Spleen (tissue), 11 donors: Measurements from ENCODE around the gene GFPT1. TPM values are rescaled to one million over a fixed set of nuclear protein-coding genes. Genes with fewer than 3 reads are reported as not detected.

Source experiments
- DNase-seq: peaks from one replicate; pipeline ENCODE4 v3.0.0-alpha.2; 2020
- H3K27ac ChIP-seq, 8 donors: fragments of 200-600 bp; sonication (generic) in 7 of 8; 1 replicate in 4 of 8; 2 replicates in 4 of 8; pipeline versions ENCODE4 v1.5.0 to v1.8.0; 2016 to 2021; ENCODE audit warnings: inconsistent platforms in 4 of 8, mild to moderate bottlenecking in 4 of 8, moderate library complexity in 1 of 8
- H3K27me3 ChIP-seq, 7 donors: fragments of 200-600 bp; sonication (generic) in 6 of 7; replicated peaks in 1 of 7; 1 replicate in 4 of 7; 2 replicates in 3 of 7; pipeline versions ENCODE4 v1.5.0 to v1.8.0; 2016 to 2021; ENCODE audit warnings: inconsistent platforms in 3 of 7, mild to moderate bottlenecking in 1 of 7
- H3K36me3 ChIP-seq, 6 donors: fragments of 200-600 bp; sonication (generic) in 5 of 6; 1 replicate in 4 of 6; 2 replicates in 2 of 6; pipeline versions ENCODE4 v1.5.0 to v1.8.0; 2016 to 2021; ENCODE audit warnings: inconsistent platforms in 2 of 6
- H3K4me1 ChIP-seq, 6 donors: fragments of 200-600 bp; sonication (generic) in 5 of 6; 1 replicate in 3 of 6; 2 replicates in 3 of 6; pipeline versions ENCODE4 v1.5.0 to v1.8.0; 2016 to 2021; ENCODE audit warnings: inconsistent platforms in 3 of 6
- H3K4me3 ChIP-seq, 8 donors: fragments of 200-600 bp; sonication (generic) in 7 of 8; 1 replicate in 4 of 8; 2 replicates in 4 of 8; pipeline versions ENCODE4 v1.5.0 to v1.8.0; 2016 to 2021; ENCODE audit warnings: inconsistent platforms in 4 of 8, mild to moderate bottlenecking in 4 of 8, moderate library complexity in 2 of 8
- H3K9me3 ChIP-seq, 8 donors: fragments of 200-600 bp; sonication (generic) in 7 of 8; 1 replicate in 4 of 8; 2 replicates in 4 of 8; pipeline versions ENCODE4 v1.5.0 to v1.8.0; 2016 to 2021; ENCODE audit warnings: inconsistent platforms in 4 of 8
- CTCF ChIP-seq, 11 experiments: fragments of 200-600 bp in 7 of 11; fragments of 450-650 bp in 4 of 11; sonication (generic) in 4 of 11; IDR thresholded peaks in 8 of 11; conservative IDR thresholded peaks in 3 of 11; 1 replicate in 7 of 11; 2 replicates in 4 of 11; pipeline versions ENCODE4 v1.4.0 to v1.8.0; 2016 to 2021; ENCODE audit warnings: antibody characterized with exemption in 11 of 11, inconsistent platforms in 4 of 11, mild to moderate bottlenecking in 1 of 11
- POLR2A ChIP-seq, 3 donors: fragments of 450-650 bp; IDR thresholded peaks; one replicate each; pipeline ENCODE4 v1.5.1; 2017; ENCODE audit warnings: antibody characterized with exemption in 3 of 3, mild to moderate bottlenecking in 1 of 3
- POLR2AphosphoS5 ChIP-seq, 3 donors: sonication (generic); formaldehyde crosslinking; IDR thresholded peaks; one replicate each; pipeline ENCODE4 v1.5.1; 2017; ENCODE audit warnings: antibody characterized with exemption in 3 of 3
- WGBS, 5 donors: extraction: QIAGEN DNeasy Blood & Tissue Kit in 3 of 5; methylation state at CpG; one replicate each; pipeline versions ENCODE4 v1.1.5 to v1.1.7; 2013 to 2018; 5-methylcytosine and 5-hydroxymethylcytosine counted together
- intact Hi-C: fragments of 100-400 bp; cut with DNase I; formaldehyde crosslinking; loops from one replicate; pipeline ENCODE4 v1.15.0; 2023; ENCODE audit warnings: low total_unique reads
- polyA plus RNA-seq, 3 donors: library from polyadenylated mRNA; stranded (reverse); fragments of 200-250 nt; gene quantifications; one replicate each; pipeline ENCODE4 v1.2.1, GENCODE V29; 2013
- total RNA-seq, 7 donors: library from RNA; depleted of rRNA in 3 of 7; stranded (reverse); fragments of >200 nt in 3 of 7; fragmentation: NEBNext Ultra II Directional in 4 of 7; extraction: Animal tissue kit (Norgen Biotek cat#: 25700) in 4 of 7; gene quantifications; one replicate each; pipeline versions ENCODE4 v1.1.0 to v1.2.1, GENCODE V29; 2016 to 2021
- donor health status: healthy with polysubstance abuse.
- donor health status: DM: no; HTN: no; CAD: no; lungs with moderate emphysema.
- donor health status: DM: no; HTN: no; CAD: no.
- donor health status: Bipolar disorder and iron deficiency.
- donor health status: healthy.
- donor health status: DM: no; HTN: no; CAD: no.
- donor health status: DM: yes; HTN: yes; CAD: no.

The GFPT1 gene
- total and polyA plus RNA-seq, 10 donors = 2.4 to 27.7 (median 19.9) TPM

DNA sequence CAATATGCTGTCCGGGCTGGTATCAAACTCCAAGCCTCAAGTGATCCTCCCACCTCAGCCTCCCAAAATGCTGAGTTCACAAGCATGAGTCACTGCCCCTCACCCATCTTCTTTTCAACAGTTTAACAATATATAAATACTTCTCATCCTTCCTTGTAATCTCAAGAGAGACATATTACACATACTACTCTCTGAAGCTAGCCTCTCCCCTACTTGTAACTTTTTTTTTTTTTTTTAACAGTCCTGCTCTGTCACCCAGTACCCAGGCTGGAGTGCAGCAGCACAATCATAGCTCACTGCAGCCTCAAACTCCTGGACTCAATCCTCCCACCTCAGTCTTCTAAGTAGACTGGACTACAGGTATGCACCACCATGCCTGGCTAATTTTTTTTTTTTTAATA, 5.7 kb downstream of the GFPT1 start:
- intact Hi-C loops = no loop called here
- DNase-seq = no peak
- H3K9me3 ChIP-seq = no peaks in the 10 kb centered on the region
- no peaks in the 10 kb centered on the region for H3K27me3 ChIP-seq
- no peaks in the 10 kb centered on the region for H3K36me3 ChIP-seq
- H3K4me3 ChIP-seq = no peak overlapping the region
- 84 to 100% (median 88%) methylated on average over 1 of the region's 1 CpG for WGBS, 5 donors
- peaks cover 9 to 73% (median 44%) of the 10 kb centered on the region in 6 donors for H3K4me1 ChIP-seq
- TF ChIP-seq POLR2A (IDR thresholded peaks at IDR 0.05) = no peak
- TF ChIP-seq CTCF (IDR thresholded peaks at IDR 0.05 in 8 of 11, conservative IDR thresholded peaks at IDR 0.05 in 3 of 11) = no peak
- TF ChIP-seq POLR2AphosphoS5 (IDR thresholded peaks at IDR 0.05) = no peak
- H3K27ac ChIP-seq = no peak overlapping the region

- no peaks in the 10 kb centered on the region for H3K9me3 ChIP-seq
- no peak for DNase-seq
- H3K4me3 ChIP-seq = no peak overlapping the region
- 93 to 95% (median 94%) methylated on average over 12 of the region's 12 CpGs for WGBS, 5 donors
- no peaks in the 10 kb centered on the region for H3K27me3 ChIP-seq
- no peak overlapping the region for H3K27ac ChIP-seq
- TF ChIP-seq POLR2AphosphoS5 (IDR thresholded peaks at IDR 0.05) (no peak), CTCF (IDR thresholded peaks at IDR 0.05 in 8 of 11, conservative IDR thresholded peaks at IDR 0.05 in 3 of 11) (no peak), POLR2A (IDR thresholded peaks at IDR 0.05) (no peak)
- H3K36me3 ChIP-seq = no peaks in the 10 kb centered on the region
- intact Hi-C loops = no loop called here
- peaks cover under 1 to 73% (median 36%) of the 10 kb centered on the region in 6 donors for H3K4me1 ChIP-seq
Measured at GRCh38 chr2:69380072-69380917, 6.7 kb downstream of the GFPT1 start.

DNA sequence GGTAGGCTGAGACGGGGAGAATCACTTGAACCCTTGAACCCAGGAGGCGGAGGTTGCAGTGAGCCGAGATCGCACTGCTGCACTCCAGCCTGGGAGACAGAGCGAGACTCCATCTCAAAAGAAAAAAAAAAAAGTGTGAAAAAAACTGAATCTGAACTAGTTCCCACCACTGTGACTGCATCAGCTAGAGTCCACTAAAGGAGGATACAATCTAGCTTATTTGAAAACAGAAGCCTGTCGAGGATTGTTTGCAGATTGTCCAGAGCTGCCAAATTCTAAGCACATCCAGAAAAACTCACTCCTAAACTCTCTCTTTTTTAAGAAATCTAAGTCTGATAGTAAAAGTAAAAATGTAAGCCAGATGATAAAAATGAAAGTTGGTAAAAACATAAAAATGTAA, 10.6 kb downstream of the GFPT1 start:
- peaks cover 0 to 31% (median 19%) of the 10 kb centered on the region in 6 donors for H3K36me3 ChIP-seq
- intact Hi-C loops = no loop called here
- no peak overlapping the region for H3K27ac ChIP-seq
- H3K4me3 ChIP-seq = no peak overlapping the region
- TF ChIP-seq POLR2AphosphoS5 (IDR thresholded peaks at IDR 0.05) (no peak), POLR2A (IDR thresholded peaks at IDR 0.05) (no peak), CTCF (IDR thresholded peaks at IDR 0.05 in 8 of 11, conservative IDR thresholded peaks at IDR 0.05 in 3 of 11) (no peak)
- H3K27me3 ChIP-seq = no peaks in the 10 kb centered on the region
- no peaks in the 10 kb centered on the region for H3K9me3 ChIP-seq
- DNase-seq = no peak
- peaks cover 0 to 37% (median 6%) of the 10 kb centered on the region in 6 donors for H3K4me1 ChIP-seq
- 90 to 98% (median 95%) methylated on average over 6 of the region's 6 CpGs for WGBS, 5 donors
